T1000 (cell line): ENCODE results near the gene MYL7.

Experiments used
- DNase-seq: peaks from one replicate; lab custom pipeline; 2025; ENCODE audit warnings: mixed read lengths; lab: John Stamatoyannopoulos, UW

MYL7 gene

DNA sequence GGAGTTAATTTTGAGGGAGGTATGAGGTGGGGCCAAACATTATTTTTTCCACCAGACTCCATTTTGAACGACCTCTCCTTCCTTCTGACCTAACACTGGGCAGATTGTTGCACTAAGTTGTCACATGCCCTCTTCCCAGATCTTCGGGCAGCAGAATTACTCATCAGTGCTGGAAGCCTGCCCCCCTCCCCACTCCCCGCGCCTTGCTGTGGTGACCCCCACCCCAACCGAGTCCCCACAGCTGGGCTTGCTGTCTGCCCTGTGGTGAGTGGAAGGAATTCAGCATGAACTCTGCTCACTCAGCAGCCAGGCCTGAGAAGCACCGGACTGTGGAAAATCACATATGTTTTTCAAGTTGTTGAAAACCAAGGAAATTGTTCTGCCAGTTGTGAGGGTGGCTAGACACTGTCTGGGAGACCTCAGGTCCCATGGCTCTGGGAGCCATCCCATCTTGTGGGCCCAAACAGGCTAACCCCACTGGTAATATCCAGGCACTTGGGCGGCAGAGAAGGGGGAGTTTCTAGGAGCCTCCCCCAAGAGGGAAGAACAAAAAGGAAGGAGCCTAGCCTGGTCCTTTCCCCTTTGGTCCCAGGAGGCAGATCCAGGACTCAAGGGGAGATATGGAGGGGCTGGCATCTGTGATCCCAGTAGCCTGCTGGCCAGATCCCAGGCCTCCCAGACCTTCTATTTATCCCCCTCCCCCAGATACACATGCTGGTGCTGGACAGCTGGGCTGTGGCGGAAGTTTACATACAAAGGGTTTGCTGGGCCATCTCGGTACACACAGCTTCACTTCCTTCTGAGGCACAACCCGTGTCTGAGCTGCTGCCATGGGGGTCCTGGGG is 40.5 kb downstream of the MYL7 start:
- peak; percentile 35 for DNase-seq

GRCh38 chr7:44099669-44100068 is 41.5 kb downstream of the MYL7 start:
- no peak for DNase-seq

DNA sequence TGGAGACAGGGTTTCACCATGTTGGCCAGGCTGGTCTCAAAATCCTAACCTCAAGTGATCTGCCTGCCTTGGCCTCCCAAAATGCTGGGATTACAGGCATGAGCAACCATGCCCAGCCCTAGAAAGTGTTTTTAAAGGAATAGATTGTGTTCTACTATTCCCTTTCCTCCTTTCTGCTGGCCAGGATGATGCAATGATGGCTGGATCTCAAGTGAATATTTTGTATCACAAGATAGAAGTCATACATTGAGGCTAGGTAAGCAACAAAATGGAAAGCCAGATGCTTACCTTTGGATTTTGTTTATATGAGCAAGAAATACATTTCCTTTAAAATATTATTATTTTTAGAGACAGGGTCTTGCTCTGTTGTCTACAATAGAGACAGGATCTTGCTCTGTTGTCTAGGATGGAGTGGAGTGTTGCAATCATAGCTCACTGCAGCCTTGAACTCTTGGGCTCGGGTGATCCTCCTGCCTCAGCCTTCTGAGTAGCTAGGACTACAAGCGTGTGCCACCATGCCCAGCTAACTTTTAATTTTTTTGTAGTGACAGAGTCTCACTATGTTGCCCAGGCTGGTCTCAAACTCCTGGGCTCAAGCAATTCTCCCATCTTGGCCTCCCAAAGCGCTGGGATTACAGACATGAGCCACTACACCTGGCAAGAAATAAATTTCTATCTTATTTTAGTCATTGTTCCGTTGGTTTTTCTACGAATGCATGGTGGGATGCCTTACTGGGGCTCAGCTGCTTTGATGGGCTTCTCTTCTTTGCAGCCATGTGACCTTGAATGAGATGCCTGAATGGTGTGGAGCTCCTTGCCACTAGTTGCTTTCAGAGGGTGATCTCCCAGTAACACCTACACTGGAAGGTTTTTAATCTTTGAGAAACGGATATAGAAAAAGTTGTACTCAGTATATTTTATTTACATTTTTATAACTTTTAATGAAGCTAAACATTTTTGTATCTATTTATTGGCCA is 42.8 kb downstream of the MYL7 start:
- no peak for DNase-seq

GRCh38 chr7:44097064-44097932 is 43.8 kb downstream of the MYL7 start:
- DNase-seq = no peak

- no peak for DNase-seq
Measured at GRCh38 chr7:44096326-44096881, 44.7 kb downstream of the MYL7 start.

GRCh38 chr7:44095781-44096180 is 45.4 kb downstream of the MYL7 start:
- DNase-seq = no peak

DNA sequence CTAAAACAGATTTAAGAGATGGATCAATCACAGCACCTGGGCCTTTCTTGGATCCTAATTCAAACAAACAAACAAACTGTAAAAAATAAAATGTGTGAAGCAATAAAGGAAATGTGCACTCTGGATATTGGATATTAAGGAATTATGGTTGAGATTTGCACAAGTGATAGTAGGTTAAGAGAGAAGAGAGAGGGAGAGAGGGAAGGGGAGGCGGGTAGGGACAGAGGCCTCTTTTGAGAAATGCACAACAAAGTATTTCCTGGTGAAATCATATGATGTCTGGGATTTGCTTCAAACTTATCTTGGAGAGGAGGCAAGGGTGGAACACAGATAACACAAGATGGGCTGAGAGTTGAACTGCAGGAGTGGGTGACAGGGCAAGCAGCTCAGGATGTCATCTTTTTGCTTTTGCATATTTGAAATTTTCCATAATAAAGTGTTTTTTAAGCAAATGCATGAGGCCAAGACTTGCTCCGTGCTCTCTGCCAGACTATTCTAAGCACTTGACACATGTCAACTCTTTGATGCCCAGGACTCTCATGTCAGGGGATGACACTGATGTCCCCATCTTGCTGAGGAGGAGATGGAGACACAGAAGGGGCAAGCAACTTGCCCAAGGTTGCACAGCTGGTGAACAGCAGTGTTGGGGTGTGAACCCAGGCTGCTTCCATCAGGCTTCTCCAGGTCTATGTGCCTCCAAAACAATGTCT is 46.1 kb downstream of the MYL7 start:
- DNase-seq = no peak

DNA sequence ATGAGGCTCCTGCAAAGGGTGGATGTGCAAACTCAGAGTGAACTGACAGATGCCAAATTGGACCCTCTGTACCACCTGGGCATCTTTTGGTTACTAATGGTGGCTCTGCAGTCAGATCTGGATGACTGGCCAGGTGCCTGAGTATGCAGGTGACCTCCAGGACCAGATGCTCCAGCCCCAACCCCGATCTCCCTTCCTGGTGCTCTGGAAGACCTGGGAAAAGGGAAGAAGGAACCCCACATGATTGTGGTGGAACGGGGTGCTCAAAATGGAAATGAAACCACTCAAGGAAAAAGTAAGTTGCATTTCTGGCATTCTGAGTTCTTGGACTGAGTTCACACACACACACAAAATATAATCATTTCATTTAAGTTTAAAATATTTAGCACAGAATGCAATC is 46.8 kb downstream of the MYL7 start:
- no peak for DNase-seq

DNA sequence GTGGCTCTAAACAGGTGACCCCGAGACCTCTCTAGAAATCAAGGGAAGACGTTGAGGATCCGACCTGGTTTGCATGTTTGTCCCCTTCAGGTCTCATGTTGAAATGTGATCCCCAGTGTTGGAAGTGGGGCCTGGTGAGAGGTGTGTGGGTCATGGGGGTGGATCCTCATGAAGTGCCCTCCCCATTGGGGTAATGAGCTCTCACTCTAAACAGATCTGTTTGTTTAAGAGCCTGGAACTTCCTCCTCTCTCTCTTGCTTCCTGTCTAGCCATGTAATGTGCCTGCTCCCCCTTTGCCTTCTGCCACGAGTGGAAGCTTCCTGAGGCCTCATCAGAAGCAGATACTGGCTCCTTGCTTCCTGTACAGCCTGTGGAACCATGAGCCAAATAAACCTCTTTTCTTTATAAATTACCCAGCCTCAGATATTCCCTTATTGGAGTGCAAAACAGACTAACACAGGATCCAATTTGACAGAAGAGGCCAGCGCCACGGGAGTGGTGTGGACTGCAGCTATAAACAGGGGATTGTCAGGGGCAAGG is 48.0 kb downstream of the MYL7 start:
- DNase-seq = no peak
